ENCODE measurements around the gene NHLH2.

GRCh38 chr1:115802416-115802815 lies 38.5 kb downstream of the NHLH2 start:
- TF ChIP-seq CTCF (IDR thresholded peaks at IDR 0.05; ENCODE audit: low read depth, low read length, poor library complexity, severe bottlenecking) = no peak
- TF ChIP-seq EZH2phosphoT487 (IDR thresholded peaks at IDR 0.05; ENCODE audit: borderline replicate concordance, low read length) = no peak
